Keratinocyte (primary cell): ENCODE data around the gene PKP2.

Source experiments
- CTCF ChIP-seq, 3 experiments: IDR thresholded peaks in 1 of 3; conservative IDR thresholded peaks in 1 of 3; optimal IDR thresholded peaks in 1 of 3; 2 replicates in 2 of 3; 3 replicates in 1 of 3; pipeline versions ENCODE3 to v1.5.1; 2011; ENCODE audit warnings: low read length in 3 of 3, mild to moderate bottlenecking in 3 of 3, moderate library complexity in 2 of 3, control low read depth in 1 of 3, inconsistent platforms in 1 of 3; ENCODE audit not compliant: insufficient read depth in 2 of 3; ENCODE audit errors: extremely low read depth in 1 of 3
- EZH2 ChIP-seq: IDR thresholded peaks from one replicate; pipeline ENCODE4 v1.6.1; 2012; ENCODE audit warnings: inconsistent platforms, mild to moderate bottlenecking, low read length, moderate library complexity

GRCh38 chr12:32906399-32907165 lies 10.0 kb upstream of the PKP2 start:
- TF ChIP-seq CTCF (optimal IDR thresholded peaks at IDR 0.05 in 1 of 3, IDR thresholded peaks at IDR 0.05 in 1 of 3, conservative IDR thresholded peaks at IDR 0.05 in 1 of 3; ENCODE audit: extremely low read depth in 1 of 3, insufficient read depth in 2 of 3, low read length in 3 of 3), result no peak
- no peak for TF ChIP-seq EZH2
